Prostate gland (tissue), 2 donors: Measurements from ENCODE around the gene IL1RAPL2.

Experiments used
- CTCF ChIP-seq, 4 experiments: fragments of 200-600 bp in 2 of 4; fragments of 450-650 bp in 2 of 4; sonication (generic) in 2 of 4; IDR thresholded peaks; 1 replicate in 3 of 4; 2 replicates in 1 of 4; pipeline ENCODE4 v1.5.1; 2016 to 2019; ENCODE audit warnings: antibody characterized with exemption in 4 of 4, mild to moderate bottlenecking in 2 of 4, moderate library complexity in 2 of 4
- POLR2A ChIP-seq: fragments of 450-650 bp; IDR thresholded peaks from one replicate; pipeline ENCODE4 v1.6.1; 2016; ENCODE audit warnings: antibody characterized with exemption, mild to moderate bottlenecking

GRCh38 chrX:105553118-105553517 is 987.1 kb downstream of the IL1RAPL2 start:
- no peak for TF ChIP-seq CTCF (IDR thresholded peaks at IDR 0.05)
- TF ChIP-seq POLR2A = no peak
